ENCODE data around the gene TMEM239. TPM values are rescaled to one million over a fixed set of nuclear protein-coding genes. Genes with fewer than 3 reads are reported as not detected.

TMEM239 gene
- total and polyA plus RNA-seq, 2 of the 8 experiments (the other 6 are each of a cell fraction or from before 2014, with no cell fraction given): not detected

DNA sequence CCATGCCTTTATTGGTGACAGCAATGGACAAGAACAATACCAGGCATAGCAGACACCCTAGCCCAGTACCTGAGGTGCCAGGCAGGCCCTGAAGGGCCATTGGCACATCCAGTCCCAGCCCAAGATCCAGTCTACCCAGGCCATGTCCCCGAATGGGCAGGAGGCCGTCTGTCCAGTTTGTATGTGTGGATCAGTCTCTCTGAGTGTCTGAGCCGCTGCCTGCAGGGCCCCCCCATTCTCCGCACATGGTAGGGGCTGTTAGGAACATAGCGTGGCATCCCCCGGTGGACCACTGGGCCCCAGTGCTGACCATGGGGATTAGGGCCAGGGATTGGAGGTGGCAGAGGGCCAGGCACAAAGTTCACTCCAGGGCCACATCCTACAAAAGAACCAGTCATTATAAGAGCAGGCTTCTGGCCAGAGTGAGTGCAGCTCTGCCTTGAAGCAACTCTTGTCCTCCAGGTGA, 19.2 kb downstream of the TMEM239 start:
- POLR2A ChIA-PET (ENCODE audit: partially characterized antibody): interaction anchor here (0.6 kb wide), 1 partner anchor 122 kb away, joined by 4 read pairs; no protein-coding TSS in a partner anchor
- DNase-seq (ENCODE audit: low read depth in 1 of 2, low spot score in 2 of 2) (no peak), FAIRE-seq (no peak)
- Histone ChIP-seq H2AK5ac (ENCODE audit: low read depth, low read length) (no peak overlapping the region), H3K4me3 (ENCODE audit: extremely low read depth in 1 of 4, insufficient read depth in 2 of 4, low read depth in 3 of 4, low read length in 4 of 4) (no peak overlapping the region), H3K4me2 (ENCODE audit: insufficient read depth in 1 of 2, low read depth in 2 of 2, low read length in 2 of 2) (no peak overlapping the region), H2BK20ac (ENCODE audit: low read length) (no peak overlapping the region), H3K4ac (replicated peaks; ENCODE audit: insufficient read length, low read depth, low read length) (no peak overlapping the region), H3K4me1 (replicated peaks in 1 of 4; ENCODE audit: control insufficient read depth in 3 of 4, insufficient read depth in 4 of 4, low read length in 3 of 4) (no peaks in the 10 kb centered on the region; a peak in 1 of 7 replicates), H3K27me3 (replicated peaks in 1 of 4; ENCODE audit: control insufficient read depth in 3 of 4, extremely low read depth in 1 of 4, insufficient read depth in 3 of 4, low read length in 3 of 4) (peaks cover 5 to 19% (median 18%) of the 10 kb centered on the region in 4 experiments), H2BK120ac (replicated peaks; ENCODE audit: low read depth, low read length) (no peak overlapping the region), H2AFZ (ENCODE audit: low read length) (no peak overlapping the region), H2BK15ac (ENCODE audit: low read length) (no peak overlapping the region), H3K18ac (ENCODE audit: extremely low read depth, low read length) (no peak overlapping the region), H4K91ac (replicated peaks; ENCODE audit: insufficient read length, low read length) (no peak overlapping the region), H3K27ac (ENCODE audit: low read depth, low read length) (no peak overlapping the region), H4K8ac (ENCODE audit: extremely low read depth, insufficient read depth, low read length) (0 out of 2 replicates have a peak overlapping the region, but pooled peaks have one; percentile 35), H3K23me2 (ENCODE audit: low read depth, low read length) (peaks cover 1% of the 10 kb centered on the region; the same call in 1 of the 2 replicates), H3K9me3 (ENCODE audit: insufficient read depth in 2 of 2, low read depth in 1 of 2, low read length in 1 of 2) (peaks cover 0 to 6% of the 10 kb centered on the region in 2 experiments; a peak in 1 of 4 replicates), H3K9ac (replicated peaks in 1 of 4; ENCODE audit: extremely low read depth in 1 of 4, low read depth in 3 of 4, low read length in 3 of 4) (no peak overlapping the region), H3K14ac (ENCODE audit: insufficient read length) (no peak overlapping the region), H2BK12ac (ENCODE audit: low read depth, low read length) (no peak overlapping the region), H4K20me1 (replicated peaks in 1 of 2; ENCODE audit: control insufficient read depth in 1 of 2, insufficient read depth in 2 of 2, low read length in 2 of 2) (peaks cover 0 to 2% of the 10 kb centered on the region in 2 experiments), H3K56ac (replicated peaks; ENCODE audit: insufficient read length, low read depth, low read length) (no peak overlapping the region), H2BK5ac (ENCODE audit: low read depth, low read length) (no peak overlapping the region), H3K79me1 (ENCODE audit: low read depth, low read length) (no peaks in the 10 kb centered on the region), H3K36me3 (ENCODE audit: control insufficient read depth in 2 of 4, insufficient read depth in 4 of 4, low read length in 3 of 4) (peaks cover 0 to 5% (median 0%) of the 10 kb centered on the region in 4 experiments; a peak in 1 of 8 replicates), H3K79me2 (ENCODE audit: control insufficient read depth in 1 of 2, insufficient read depth in 2 of 2, low read length in 2 of 2) (no peaks in the 10 kb centered on the region), H3K23ac (ENCODE audit: insufficient read length) (no peak overlapping the region), H4K5ac (ENCODE audit: insufficient read length, low read depth, low read length) (no peak overlapping the region)
- 87% methylated on average over 6 of the region's 6 CpGs; no CpG with 5 or more reads in 1 of the 2 experiments for WGBS, 2 experiments (ENCODE audit: extremely low coverage in 1 of 2, insufficient coverage in 1 of 2, insufficient read length in 1 of 2, insufficient replicate concordance in 2 of 2, low coverage in 1 of 2, low lambda C conversion rate in 2 of 2, missing lambda C conversion rate in 1 of 2)
- CTCF ChIA-PET (ENCODE audit: partially characterized antibody): interaction anchor here (1.0 to 1.8 kb wide), 2 partner anchors 80 to 82 kb away, joined by 4 to 6 read pairs; no protein-coding TSS in a partner anchor
- TF ChIP-seq SIN3A (conservative IDR thresholded peaks at IDR 0.05 in 1 of 2, IDR thresholded peaks at IDR 0.05 in 1 of 2; ENCODE audit: low read depth in 1 of 2, low read length in 2 of 2) (no peak), CEBPB (IDR thresholded peaks at IDR 0.05; ENCODE audit: low read depth, low read length) (no peak), ZNF274 (IDR thresholded peaks at IDR 0.05; ENCODE audit: borderline replicate concordance, extremely low read depth, low read length) (no peak), SP1 (IDR thresholded peaks at IDR 0.05; ENCODE audit: low read depth, low read length) (no peak), RBBP5 (IDR thresholded peaks at IDR 0.05; ENCODE audit: borderline replicate concordance, low read depth, low read length) (no peak), HDAC6 (IDR thresholded peaks at IDR 0.05; ENCODE audit: low read depth, low read length) (no peak), SP2 (IDR thresholded peaks at IDR 0.05; ENCODE audit: low read length) (no peak), TAF1 (IDR thresholded peaks at IDR 0.05; ENCODE audit: low read depth, low read length) (no peak), POLR2AphosphoS5 (IDR thresholded peaks at IDR 0.05; ENCODE audit: low read depth, low read length) (no peak), FOSL1 (IDR thresholded peaks at IDR 0.05; ENCODE audit: insufficient read depth, low read depth, low read length) (no peak)
- TF ChIP-seq, protein P1, sequence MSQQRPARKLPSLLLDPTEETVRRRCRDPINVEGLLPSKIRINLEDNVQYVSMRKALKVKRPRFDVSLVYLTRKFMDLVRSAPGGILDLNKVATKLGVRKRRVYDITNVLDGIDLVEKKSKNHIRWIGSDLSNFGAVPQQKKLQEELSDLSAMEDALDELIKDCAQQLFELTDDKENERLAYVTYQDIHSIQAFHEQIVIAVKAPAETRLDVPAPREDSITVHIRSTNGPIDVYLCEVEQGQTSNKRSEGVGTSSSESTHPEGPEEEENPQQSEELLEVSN (IDR thresholded peaks at IDR 0.05): no peak

Data from H1 (cell line).